H1 (cell line): ENCODE results near the gene ABCG1. TPM values are rescaled to one million over a fixed set of nuclear protein-coding genes. Genes with fewer than 3 reads are reported as not detected.

ENCODE experiments used
- BACH1 ChIP-seq: IDR thresholded peaks from 2 replicates; pipeline ENCODE4 v1.6.1; 2012; ENCODE audit warnings: low read length, improper control_type of control experiment
- CBX8 ChIP-seq: fragments of 300-800, 300-1000 bp; sonication (generic); IDR thresholded peaks from 2 replicates; pipeline ENCODE4 v1.7.1; 2016; ENCODE audit warnings: low read depth, low read length, borderline replicate concordance
- EGR1 ChIP-seq: IDR thresholded peaks from 2 replicates; pipeline ENCODE4 v1.6.1; 2011; ENCODE audit warnings: low read depth, low read length, borderline replicate concordance
- PHF8 ChIP-seq: fragments of 200-600 bp; sonication (generic); conservative IDR thresholded peaks from 2 replicates; pipeline ENCODE4 v1.7.1; 2012; ENCODE audit warnings: low read depth, mild to moderate bottlenecking, inconsistent platforms, low read length, moderate library complexity
- POLR2AphosphoS5 ChIP-seq: IDR thresholded peaks from 2 replicates; pipeline ENCODE4 v1.6.1; 2011; ENCODE audit warnings: low read depth, low read length
- RFX5 ChIP-seq: IDR thresholded peaks from 2 replicates; pipeline ENCODE4 v1.6.1; 2011; ENCODE audit warnings: low read depth, low read length, improper control_type of control experiment, borderline replicate concordance
- SAP30 ChIP-seq: fragments of 300-600 bp; sonication (generic); IDR thresholded peaks from 2 replicates; pipeline ENCODE4 v1.7.1; 2012; ENCODE audit warnings: low read length, moderate library complexity, mild to moderate bottlenecking, inconsistent platforms; ENCODE audit not compliant: insufficient read depth, insufficient replicate concordance
- TAF1 ChIP-seq: IDR thresholded peaks from 2 replicates; pipeline ENCODE4 v1.6.1; 2011; ENCODE audit warnings: mild to moderate bottlenecking, low read depth, low read length
- TAF7 ChIP-seq: optimal IDR thresholded peaks from 2 replicates; pipeline ENCODE3; 2011; ENCODE audit warnings: low read depth, mild to moderate bottlenecking, inconsistent platforms, low read length, moderate library complexity, borderline replicate concordance
- TCF12 ChIP-seq: IDR thresholded peaks from 2 replicates; pipeline ENCODE4 v1.6.1; 2011; ENCODE audit warnings: low read depth, mild to moderate bottlenecking, low read length
- polyA plus RNA-seq, 7 experiments: library from polyadenylated mRNA; depleted of rRNA in 3 of 7; stranded (reverse) in 5 of 7; unstranded in 2 of 7; fragments of >200 nt in 5 of 7; fragments of 200-250 nt in 2 of 7; gene quantifications; 1 replicate in 5 of 7; 2 replicates in 1 of 7; 4 replicates in 1 of 7; pipeline versions ENCODE4 v1.2.1 to v1.2.3, GENCODE V29; 2011 to 2013; ENCODE audit warnings: missing spikeins in 2 of 7, mixed read lengths in 2 of 7
- total RNA-seq: library from RNA; stranded (reverse); fragmentation: NEBNext Ultra II Directional; extraction: Animal tissue kit (Norgen Biotek cat#: 25700); gene quantifications from 2 replicates; pipeline ENCODE4 v1.2.1, GENCODE V29; 2021

Gene ABCG1
- total and polyA plus RNA-seq, 2 of the 8 experiments (the other 6 are each of a cell fraction or from before 2014, with no cell fraction given): 2.1 to 4.0 TPM

DNA sequence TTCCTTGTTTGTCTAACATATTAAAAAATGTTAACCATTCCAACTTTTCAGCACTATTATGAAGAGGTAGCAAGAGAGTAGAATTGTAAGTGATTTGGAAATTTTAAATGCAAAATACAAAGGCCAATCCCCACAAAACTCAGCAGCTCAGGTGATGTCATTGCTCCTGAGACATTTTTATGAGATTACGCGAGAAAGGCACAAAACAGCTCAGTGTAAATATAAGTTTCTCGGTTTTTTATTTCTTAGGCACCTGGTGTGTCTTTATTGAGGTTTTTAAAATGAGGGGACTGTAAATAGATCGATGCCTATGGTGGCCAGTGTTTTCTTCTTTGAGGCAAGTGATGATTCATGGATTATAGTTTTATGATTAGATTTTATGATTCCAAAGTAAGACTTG, 6.1 kb downstream of the ABCG1 start (continued):
- TF ChIP-seq PHF8: no peak
- no peak for TF ChIP-seq POLR2AphosphoS5
- no peak for TF ChIP-seq RFX5
- no peak for TF ChIP-seq SAP30
- no peak for TF ChIP-seq EGR1
- no peak for TF ChIP-seq BACH1
- TF ChIP-seq TAF7: no peak
- TF ChIP-seq TAF1: no peak
- TF ChIP-seq CBX8: no peak
- no peak for TF ChIP-seq TCF12
- TF ChIP-seq, all 59 proteins: peak for 0
